ENCODE results near the gene CYS1. TPM values are rescaled to one million over a fixed set of nuclear protein-coding genes. Genes with fewer than 3 reads are reported as not detected.
A peak's percentile ranks its signal among the peaks of the same experiment; 100 is the strongest.

CYS1 gene
- total RNA-seq, 1 donor from 2014 or later = 3.7 TPM

- peak overlapping the region; percentile 40 for H3K4me3 Mint-ChIP-seq (ENCODE audit: unreplicated experiment)
- no peak for FAIRE-seq
These were observed 34.5 kb downstream of the CYS1 start for GRCh38 chr2:10045561-10046355.

DNA sequence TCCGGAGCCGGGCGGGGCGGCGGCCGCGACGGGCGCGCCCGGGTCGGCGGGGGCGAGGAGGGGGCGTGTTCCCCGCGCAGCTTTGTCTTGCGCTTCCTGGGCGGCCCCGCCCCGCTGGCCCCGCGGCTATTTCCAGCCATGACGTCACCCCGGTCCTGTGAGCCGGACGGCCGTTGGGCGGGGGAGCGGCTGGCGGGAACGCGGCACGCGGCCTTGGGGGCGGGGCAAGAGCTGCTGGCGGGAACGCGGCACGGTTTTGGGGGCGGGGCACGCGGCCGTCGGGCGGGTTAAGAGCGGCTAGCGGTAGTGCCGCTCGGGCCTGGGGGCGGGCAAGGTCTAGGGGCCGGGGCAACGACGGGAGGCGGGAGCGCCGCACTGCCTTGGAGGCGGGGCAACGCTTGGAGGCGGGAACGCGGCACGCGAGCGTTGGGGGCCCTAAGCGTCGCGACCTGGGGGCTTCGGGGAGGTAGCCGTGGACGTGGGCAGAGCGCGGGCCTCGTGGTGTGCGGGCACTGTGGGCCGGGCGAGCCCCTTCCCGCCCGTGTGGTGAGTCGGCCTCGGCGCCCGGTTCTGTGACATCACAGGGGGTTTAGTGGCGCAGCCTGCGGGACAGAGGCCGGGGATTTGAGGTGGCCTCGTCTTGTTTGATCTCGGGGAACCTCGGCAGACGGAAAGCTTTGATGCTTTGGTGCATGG is 36.2 kb downstream of the CYS1 start:
- Mint-ChIP-seq H3K36me3 (ENCODE audit: low read depth, unreplicated experiment) (peaks cover 10% of the 10 kb centered on the region), H3K9me3 (ENCODE audit: unreplicated experiment) (peaks cover 2% of the 10 kb centered on the region), H3K27ac (ENCODE audit: unreplicated experiment) (no peak overlapping the region), H3K4me1 (ENCODE audit: low read depth, unreplicated experiment) (no peaks in the 10 kb centered on the region), H3K4me3 (ENCODE audit: unreplicated experiment) (peak overlapping the region; percentile 63), H3K27me3 (ENCODE audit: low read depth, unreplicated experiment) (peaks cover 18% of the 10 kb centered on the region)
- Histone ChIP-seq H3K4me1 (ENCODE audit: insufficient read depth, low read length) (peaks cover 7% of the 10 kb centered on the region), H3K36me3 (ENCODE audit: insufficient read depth, low read length) (no peaks in the 10 kb centered on the region), H2AFZ (ENCODE audit: low read depth, low read length) (peak overlapping the region; percentile 63), H3K79me2 (ENCODE audit: insufficient read depth, low read length) (no peaks in the 10 kb centered on the region), H3K4me3 (ENCODE audit: insufficient read depth, low read depth, low read length) (peak overlapping the region; percentile 42), H3K27me3 (ENCODE audit: insufficient read depth, low read length) (peaks cover 2% of the 10 kb centered on the region), H4K20me1 (ENCODE audit: insufficient read depth, low read length) (no peaks in the 10 kb centered on the region), H3K9ac (ENCODE audit: low read length) (peak overlapping the region; percentile 65), H3K27ac (ENCODE audit: low read depth, low read length) (no peak overlapping the region), H3K9me3 (ENCODE audit: insufficient read depth, low read depth, low read length) (no peaks in the 10 kb centered on the region), H3K4me2 (ENCODE audit: low read length) (peak overlapping the region; percentile 84)
- DNase-seq (ENCODE audit: low read depth) (peak; percentile 74), FAIRE-seq (no peak)
- TF ChIP-seq EZH2 (IDR thresholded peaks at IDR 0.05; ENCODE audit: insufficient read depth, low read length) (no peak), CTCF (IDR thresholded peaks at IDR 0.05; ENCODE audit: insufficient read depth, low read depth, low read length) (no peak)

More at GRCh38 chr2:10045561-10046355, 34.5 kb downstream of the CYS1 start:
- peaks cover 8% of the 10 kb centered on the region for H3K27me3 Mint-ChIP-seq (ENCODE audit: low read depth, unreplicated experiment)
- H3K9me3 Mint-ChIP-seq (ENCODE audit: unreplicated experiment) = peaks cover under 1% of the 10 kb centered on the region
- Histone ChIP-seq H3K4me3 (ENCODE audit: insufficient read depth, low read depth, low read length) (no peak overlapping the region), H3K4me2 (ENCODE audit: low read length) (no peak overlapping the region), H2AFZ (ENCODE audit: low read depth, low read length) (no peak overlapping the region), H3K4me1 (ENCODE audit: insufficient read depth, low read length) (peaks cover 7% of the 10 kb centered on the region), H3K79me2 (ENCODE audit: insufficient read depth, low read length) (no peaks in the 10 kb centered on the region), H3K9me3 (ENCODE audit: insufficient read depth, low read depth, low read length) (no peaks in the 10 kb centered on the region), H3K27ac (ENCODE audit: low read depth, low read length) (no peak overlapping the region), H3K36me3 (ENCODE audit: insufficient read depth, low read length) (no peaks in the 10 kb centered on the region), H4K20me1 (ENCODE audit: insufficient read depth, low read length) (no peaks in the 10 kb centered on the region), H3K9ac (ENCODE audit: low read length) (no peak overlapping the region), H3K27me3 (ENCODE audit: insufficient read depth, low read length) (no peaks in the 10 kb centered on the region)
- H3K4me1 Mint-ChIP-seq (ENCODE audit: low read depth, unreplicated experiment) = no peaks in the 10 kb centered on the region
- no peak for DNase-seq (ENCODE audit: low read depth)
- H3K27ac Mint-ChIP-seq (ENCODE audit: unreplicated experiment) = no peak overlapping the region
- TF ChIP-seq CTCF (IDR thresholded peaks at IDR 0.05; ENCODE audit: insufficient read depth, low read depth, low read length) (no peak), EZH2 (IDR thresholded peaks at IDR 0.05; ENCODE audit: insufficient read depth, low read length) (no peak)
- H3K36me3 Mint-ChIP-seq (ENCODE audit: low read depth, unreplicated experiment) = peaks cover 10% of the 10 kb centered on the region

Measured in astrocyte (in vitro differentiated cells and primary cell).